ENCODE data around the gene DSC1.
"Not testable (repeated sequence)": the region's sequence is repeated elsewhere in the genome, so short reads cannot be mapped to it uniquely, and the experiment has no call there.

Gene DSC1

DNA sequence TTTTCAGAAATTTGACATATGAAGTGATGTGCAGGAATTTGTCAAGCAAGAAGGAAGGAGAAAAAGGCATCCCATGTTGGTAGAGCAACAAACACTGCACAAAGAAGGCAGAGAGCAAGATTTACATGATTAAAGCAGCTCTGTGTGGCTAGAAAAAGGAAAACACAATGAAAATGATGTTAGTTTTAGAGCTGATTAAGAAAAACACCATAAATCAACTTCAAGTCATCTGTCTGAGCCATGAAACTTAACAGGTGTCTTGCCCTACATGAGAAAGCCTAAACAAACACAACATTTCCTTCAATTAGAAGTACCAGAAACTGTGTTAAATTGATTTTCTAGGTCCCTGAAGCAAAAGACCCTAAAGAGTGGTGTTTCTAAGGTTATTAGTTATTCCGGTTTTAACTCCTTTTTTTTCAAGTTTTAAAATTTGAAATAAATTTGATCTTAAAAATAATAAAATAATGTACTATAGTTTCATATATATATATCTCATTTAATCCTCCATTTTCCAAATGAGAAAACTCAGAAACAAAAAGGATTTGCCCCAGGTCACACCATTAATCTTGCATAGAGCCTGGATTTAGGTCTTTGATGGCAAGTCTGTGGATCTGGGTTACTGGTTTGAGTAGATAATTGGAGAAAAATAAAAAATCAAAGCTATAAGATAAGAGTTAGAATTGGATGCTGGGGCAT lies 8.6 kb upstream of the DSC1 start:
- DNase-seq: no peak

DNA sequence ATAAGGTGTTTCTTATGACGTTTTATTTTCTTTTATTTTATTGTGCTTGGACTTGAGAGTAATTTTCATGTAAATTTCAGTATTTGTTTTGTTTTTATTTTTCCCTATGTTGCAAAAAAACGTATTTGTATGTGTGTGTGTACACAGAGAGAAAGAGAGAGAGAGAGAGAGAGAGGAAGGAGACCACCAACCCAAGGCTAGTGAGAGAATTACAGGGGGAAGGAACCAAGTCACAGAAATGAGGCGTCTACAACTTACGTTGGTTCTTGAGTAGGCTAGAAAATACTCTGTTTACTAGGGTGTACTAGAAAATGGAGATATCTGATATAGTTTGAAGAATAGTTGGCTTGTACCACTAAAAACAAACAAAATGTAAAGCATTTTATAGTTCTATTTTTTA lies 7.7 kb upstream of the DSC1 start:
- no peak for DNase-seq

DNA sequence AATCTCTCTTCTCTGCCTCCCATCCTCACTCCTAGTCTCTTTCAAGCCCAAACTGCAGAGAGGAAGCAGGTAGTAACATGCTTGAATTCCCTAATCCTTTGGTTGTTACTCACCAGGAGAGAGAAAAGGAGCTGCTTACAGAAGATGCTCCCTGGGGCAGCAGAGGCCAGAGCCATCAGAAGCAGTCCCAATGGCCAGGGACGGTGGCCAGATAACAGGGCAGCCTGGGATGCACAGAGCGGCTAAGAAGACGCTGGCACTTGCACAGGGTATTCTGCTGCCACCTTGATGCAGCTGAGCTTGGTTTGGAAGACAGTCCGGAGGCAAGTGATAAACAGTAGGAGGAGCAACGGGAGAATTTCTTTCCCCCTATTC lies 250 bp downstream of the DSC1 start:
- no peak for DNase-seq

DNA sequence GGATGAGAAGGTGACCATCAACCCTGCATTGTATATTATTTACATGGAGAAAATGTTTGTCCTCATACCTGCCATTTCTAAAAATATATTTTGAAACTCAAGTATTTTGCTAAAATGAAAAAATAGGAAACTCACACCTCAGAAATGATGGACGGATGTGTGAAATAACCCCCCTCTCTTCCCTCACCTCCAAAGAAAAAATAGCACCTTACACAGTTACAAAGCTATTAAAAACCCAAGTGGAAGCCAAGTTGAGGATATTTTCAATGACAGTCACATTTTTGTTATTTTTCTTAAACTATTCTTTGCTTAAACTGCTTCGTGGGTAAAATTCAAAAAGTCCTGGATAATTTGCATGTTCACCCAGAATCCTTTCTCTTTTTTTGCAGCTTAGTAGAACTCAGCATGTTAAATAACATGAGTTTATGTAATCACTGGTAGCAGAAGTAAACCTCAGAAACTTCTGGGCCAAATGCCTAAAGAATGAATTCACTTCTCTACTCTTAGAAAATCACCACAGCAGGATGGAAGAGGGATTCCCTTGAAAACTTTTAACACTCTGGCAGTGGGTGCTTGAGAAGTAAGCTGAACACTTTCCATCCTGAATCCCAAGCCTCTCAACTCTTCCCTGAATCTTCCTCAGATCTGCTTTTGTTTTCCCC lies 768 bp downstream of the DSC1 start:
- DNase-seq: no peak

DNA sequence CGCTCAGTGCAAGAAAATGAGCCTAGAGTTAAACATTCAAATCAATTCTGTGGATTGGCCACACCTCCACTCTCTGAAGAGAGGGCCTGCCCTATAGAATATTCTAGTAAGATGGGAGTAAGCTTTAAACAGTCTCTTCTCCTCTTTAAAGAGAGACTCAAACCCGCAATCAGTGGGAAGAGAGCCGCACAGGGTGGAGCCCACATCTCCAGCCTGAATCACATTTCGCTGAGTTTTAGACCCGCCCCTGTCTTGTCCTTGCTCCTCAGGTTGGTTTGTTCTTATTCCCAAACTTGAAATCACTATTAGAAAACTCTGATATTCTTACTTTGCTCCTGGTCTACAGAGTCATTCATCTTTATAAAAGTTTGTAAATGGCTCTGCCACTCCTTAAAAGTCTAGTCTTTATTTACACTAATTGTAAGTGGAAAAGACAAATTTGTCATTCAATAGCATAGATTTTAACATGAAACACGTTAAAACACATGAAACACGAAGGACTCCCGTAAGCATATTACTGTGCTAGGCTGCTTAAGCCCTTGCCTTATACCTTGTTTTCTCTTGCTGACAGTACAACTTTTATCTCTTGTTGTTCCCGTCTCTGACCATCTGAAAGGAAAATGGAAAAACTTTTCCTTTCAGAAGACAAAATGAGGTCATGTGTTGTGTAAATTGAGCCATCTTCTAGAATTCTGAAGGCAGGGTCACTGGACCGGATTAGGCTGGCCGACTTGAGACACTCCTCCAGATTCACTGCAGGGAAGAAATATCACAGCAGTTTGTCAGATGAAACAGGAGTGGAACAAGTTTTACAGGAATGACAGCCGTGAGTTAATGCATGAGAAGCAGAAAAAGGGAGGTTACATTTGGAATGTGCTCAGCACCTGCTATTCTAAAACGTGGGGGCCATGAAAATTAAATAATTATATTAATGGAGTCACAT lies 5.6 kb downstream of the DSC1 start:
- DNase-seq: no peak

DNA sequence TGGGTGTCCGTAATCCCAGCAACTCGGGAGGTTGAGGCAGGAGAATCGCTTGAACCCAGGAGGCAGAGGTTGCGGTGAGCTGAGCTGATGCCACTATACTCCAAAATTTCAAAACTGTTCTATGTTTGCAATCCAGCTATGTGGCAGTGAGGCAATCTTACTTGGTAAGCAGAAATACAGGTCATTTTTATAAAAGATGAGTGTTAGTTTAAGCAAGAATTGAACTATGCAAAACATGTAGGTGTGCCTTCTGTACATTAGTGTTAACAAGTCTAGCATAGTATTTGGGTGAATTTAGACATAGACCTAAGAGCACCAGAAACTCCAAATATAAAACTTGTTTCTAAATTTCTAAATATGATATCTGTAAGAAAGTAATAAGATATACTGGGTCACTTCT lies 7.2 kb downstream of the DSC1 start:
- no peak for DNase-seq

DNA sequence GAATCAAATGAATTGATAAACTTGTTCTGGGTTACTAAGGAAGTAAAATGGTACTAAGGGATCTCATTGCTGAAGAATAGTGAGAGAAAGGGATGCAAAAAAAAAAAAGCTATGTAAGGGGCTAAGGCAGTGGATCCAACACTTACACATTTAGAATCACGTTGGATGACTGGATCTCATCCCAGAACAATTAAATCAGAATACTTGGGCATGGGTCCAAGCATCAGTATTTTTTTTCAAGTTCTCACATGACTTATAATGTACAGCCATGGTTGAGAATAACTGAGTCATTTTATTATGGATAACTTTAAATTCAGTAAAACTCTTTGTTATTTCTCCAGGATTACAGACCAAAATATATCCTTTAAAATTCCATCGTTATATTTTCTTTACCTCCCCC lies 8.5 kb downstream of the DSC1 start:
- no peak for DNase-seq

DNA sequence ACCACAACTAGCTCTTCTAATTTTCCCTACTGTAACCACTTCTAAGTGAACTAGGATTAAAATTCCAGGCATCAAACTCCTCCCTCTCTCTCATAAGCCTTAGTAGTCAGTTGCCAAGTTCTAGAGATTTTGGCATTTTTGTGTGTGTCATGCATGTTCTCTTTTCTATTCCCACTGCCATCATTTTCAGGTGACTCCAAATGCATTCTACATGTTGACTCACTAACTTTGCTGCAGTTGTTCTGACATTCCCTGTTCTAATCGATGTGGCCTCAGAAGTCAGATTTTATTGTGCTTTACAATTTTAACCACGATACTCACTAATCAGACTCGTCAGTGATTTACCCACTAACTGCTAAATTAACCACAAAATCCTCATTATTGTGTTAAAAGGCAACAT lies 13.3 kb downstream of the DSC1 start:
- DNase-seq: no peak

DNA sequence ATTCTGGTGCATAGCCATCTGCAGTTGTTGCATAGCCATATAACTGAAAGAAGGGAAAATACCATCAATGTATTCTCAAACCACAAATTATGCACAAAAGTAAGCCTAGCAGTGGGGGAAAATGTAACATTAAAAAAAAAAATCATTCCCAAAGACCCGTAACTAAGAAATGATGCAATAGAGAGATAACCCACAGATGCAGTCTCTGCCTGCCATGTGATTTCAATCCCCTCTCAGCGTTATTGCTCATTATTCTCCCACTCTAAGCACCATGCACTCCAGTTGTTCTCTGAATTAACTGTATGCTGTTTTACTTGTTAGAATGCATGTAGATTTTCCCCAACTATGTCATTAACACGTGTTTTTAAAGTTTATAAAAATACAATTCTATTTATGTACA lies 14.1 kb downstream of the DSC1 start:
- no peak for DNase-seq

DNA sequence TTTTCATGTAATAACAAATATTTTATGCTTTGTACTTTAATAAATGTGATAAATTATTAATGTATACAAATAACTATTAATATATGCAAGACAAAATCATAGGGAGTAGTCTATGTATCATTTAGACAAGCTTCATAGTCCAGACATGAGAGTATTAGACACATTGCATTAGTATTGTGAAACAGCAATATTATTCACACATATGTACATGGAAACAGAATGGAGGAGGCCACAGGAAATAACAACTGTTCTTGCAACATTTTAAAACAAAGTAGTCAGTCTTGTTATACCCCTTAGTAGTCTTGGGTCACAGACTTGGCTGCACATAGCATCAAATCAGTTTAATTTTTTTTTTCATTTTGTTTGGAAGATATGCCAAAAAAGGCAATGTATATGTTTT lies 15.8 kb downstream of the DSC1 start:
- DNase-seq: no peak

DNA sequence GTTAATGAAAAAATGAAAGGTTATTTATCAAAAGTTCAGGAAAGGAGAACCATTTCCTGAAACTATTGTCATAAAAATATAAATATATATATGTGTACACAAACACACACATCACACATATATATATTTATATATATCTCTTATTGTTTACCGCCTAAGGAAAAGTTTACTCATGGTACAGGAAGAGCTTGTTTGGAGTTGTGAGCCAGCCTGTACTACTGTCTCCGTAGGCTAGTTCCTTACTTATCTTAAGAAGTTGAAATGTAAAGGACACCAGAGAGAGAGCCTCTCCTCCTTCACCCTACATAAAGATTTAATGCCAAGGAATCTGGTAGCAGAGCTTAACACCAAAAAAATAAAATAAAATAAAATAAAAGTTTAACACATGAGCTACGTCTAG lies 19.6 kb downstream of the DSC1 start:
- DNase-seq: no peak

DNA sequence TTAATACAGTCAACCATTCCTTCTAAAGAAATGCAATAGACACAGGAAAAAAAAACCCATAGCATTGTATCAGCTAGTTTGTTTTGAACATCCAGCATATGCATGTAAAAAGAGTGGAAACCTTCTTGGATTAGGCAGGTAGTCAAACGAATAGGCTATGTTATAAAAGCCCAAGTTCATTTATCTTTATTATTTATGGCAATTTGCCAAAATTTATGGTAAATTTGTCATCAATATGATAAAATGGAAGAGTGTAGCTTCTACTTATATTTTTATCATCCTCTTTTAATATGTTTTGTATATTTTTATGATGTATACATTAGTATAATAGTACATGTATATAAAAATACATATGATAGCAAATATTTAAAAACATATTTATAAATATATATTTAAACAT lies 23.9 kb downstream of the DSC1 start:
- no peak for DNase-seq

DNA sequence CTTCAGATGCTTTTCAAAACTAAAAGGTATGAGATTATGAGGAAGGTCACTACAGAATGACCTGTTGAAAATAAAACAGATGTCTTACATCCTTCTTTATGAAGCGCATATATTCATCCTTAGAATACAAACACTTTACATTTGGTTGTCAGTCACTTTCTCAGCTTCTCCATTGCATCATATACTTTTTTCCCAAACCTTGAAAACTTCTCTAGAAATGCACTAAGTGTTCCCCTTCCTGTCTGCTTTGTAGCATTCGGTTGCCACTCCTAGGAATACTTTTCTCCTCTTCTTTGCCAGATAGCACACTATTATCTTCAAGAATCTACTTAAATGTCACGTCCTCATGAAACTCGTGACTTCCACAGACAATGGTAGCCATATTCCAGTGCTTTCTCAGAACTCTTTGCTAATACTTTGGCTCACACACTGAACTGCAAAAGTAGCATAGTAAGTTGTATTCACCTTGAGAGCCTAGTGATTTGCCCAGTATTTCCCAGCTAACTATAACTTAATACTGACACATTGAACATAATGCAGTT lies 27.6 kb downstream of the DSC1 start:
- no peak for DNase-seq

DNA sequence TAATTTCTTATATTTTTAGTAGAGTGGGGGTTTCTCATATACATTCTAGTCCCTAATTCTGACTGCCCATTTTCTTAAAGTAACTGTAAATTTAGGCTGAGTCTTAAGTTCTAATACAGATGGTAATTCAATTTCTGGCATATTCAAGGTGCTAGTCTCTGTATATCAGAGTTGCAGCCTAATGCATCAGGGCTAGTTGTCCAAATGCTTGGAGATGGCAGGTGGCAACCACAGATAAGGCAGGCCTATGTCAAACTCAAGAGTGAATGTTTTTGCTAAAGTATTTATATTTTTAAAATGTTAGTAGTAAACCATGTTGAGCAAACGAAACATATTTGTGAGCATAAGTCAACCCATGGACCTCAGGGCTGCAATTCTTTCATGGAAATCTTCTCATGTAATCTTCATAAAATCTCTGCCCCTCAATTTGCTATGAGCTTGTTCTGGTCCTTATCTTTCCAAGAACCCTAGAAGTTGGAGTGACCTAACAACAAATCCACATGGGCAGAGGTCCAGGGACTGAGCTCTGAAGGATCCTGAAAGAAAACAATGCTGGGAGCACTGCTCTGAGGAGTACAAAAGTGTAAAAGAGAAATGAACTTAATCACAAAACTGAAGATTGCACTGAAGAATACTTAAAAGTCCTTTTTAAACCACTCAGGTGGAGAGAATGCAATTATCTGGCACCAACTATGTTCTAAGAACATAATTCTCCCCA lies 33.1 kb downstream of the DSC1 start:
- no peak for DNase-seq

DNA sequence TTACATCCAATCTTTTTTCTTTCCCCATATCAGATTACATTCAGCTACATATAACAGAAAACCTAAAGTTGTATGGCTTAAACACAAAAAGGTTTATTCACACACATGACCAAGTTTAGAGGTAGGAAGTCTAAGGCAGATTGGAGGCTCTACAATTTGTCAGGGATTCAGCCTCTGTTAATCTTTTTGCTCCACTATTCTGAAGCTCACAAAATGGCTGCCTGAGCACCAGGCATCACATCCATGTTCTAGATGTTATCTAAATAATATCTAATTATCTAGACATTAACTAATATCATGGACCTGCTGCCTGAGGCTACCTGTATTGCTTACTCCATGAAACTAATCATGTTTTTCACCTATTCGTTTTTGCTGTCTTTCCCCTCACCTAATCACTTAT lies 36.8 kb downstream of the DSC1 start:
- DNase-seq: no peak

DNA sequence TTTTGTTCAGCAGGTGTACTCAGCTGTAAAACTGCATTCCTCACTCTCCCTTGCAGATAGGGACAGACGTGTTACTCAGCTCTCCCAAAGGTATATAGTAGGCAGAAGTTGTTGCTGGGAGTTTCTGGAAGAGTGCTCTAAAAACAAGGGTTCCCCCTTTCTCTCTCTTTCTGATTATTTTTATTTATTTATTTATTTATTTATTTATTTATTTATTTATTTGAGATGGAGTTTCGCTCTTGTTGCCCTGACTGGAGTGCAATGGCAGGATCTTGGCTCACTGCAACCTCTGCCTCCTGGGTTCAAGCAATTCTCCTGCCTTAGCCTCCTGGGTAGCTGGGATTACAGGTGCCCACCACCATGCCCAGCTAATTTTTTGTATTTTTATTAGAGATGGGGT lies 39.5 kb downstream of the DSC1 start:
- DNase-seq: not testable (repeated sequence)

DNA sequence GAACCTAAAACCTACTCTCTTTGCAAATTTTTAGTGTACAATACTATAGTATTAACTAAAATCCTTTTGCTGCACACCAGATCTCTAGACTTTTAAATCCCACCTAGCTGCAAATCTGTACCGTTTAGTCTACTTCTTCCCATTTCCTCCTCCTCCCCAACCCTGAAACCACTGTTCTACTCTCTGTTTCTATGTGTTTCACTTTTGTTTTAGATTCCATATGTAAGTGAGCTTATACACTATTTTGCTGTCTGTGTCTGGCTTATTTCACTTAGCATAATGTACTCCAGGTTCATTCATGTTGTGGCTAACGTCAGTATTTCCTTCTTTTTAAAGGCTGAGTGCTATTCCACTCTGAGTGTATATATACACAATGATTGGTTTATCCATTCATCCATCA lies 42.1 kb downstream of the DSC1 start:
- no peak for DNase-seq

DNA sequence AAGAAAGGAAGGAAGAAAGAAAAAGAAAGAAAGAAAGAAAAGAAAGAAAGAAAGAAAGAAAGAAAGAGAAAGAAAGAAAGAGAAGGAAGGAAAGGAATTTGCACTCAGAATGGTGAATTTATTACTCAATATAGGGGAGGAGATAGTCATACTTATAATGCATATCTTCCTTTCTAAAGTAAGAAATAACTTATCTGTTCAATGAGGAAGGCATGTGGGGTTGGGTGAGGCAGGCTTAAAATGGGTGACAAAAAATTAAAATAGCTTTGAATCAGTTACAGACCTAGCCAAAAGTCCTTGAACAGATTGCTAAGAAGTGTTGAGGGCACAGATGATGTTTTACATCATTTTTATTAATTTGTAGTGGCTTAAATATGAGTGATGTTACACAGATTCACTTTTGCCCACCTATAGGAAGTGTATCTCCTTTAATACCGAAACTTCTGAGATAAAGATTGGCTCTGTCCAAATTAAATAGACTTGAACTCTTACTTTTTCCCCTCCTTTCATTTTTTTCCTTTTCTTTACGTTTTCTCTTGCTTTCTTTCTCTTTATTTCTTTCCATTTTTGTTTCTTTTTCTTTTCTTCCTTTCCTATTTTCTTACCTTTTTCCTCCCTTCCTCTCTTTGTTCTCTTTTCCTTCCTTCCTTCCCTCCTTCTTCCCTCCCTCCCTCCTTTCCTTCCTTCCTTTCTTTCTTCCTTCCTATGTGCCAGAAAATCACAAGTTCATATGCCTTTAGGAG lies 45.6 kb downstream of the DSC1 start:
- no peak for DNase-seq

DNA sequence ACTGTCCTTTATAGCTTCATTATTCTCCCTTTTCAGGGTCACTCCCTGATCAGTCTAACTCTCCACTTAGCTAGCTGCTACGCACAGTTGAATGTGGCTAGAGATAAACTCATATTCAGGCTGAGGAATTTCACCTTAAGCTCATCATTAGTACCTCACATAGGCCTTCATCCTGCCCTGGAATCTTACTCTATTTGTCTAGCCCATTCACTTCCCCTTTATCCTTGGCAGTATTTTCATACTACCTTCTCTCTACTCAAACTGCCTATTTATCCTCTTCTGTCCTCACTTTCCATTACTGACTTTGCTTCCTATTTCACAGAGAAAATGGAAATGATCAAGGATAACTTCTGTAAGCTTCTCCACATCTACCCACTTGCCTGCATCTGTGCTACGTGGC lies 49.9 kb downstream of the DSC1 start:
- DNase-seq: no peak

DNA sequence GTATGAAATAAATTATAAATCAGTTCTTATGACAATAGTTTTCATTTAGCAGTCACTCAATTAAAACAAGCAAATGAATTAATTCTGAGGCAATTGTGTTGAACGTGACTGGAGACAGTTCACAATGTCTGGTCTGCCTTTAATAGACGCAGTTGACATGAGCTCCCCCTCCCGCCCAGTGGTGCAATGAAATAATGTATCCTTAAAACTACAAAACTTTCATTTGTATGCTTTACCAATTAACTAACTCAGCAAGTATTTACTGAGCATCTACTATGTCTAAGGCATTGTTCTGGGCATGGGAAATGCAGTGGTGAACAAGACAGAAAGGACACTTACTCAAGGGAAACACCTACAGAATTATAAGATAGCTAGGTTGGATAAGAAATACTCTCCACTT lies 56.9 kb downstream of the DSC1 start:
- DNase-seq: no peak

DNA sequence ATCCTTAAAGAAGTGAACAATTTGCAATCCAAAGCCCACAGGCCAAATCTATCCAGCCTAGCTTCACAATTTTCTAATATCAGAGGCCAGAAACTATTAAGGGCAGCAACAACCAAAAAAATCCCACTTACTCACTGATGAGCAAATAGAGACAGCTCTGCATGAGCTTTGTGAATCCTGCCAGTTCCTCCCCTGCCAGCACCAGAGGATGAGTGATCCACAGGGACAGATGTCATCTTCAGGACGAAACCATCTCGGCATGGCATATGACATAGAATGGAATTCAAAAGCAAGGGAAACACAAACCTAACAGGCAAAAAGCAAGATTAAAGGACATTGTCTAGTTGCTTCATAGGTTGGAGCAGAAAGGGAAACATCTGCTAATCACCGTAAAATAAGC lies 58.2 kb downstream of the DSC1 start:
- no peak for DNase-seq

DNA sequence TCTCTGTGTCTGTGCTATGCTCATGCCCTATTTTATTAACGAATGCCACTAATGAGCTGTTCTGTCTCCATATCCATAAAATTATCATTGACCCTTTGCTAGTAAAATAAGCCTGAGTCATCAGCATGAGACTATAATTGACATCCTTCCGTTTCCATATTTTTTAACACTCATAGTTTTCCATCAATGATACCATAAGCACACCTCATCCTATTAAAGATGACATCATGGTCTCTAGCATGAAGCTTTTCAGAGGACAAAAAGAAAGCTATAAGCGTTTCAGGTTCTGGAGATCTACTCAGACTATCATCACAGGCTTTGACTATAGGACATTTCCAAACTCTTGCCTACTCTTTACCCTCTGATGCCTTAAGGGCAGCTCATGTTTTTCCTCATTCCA lies 59.2 kb downstream of the DSC1 start:
- DNase-seq: no peak
